ENCODE results near the gene CCL1.
"Not testable (repeated sequence)": the region's sequence is repeated elsewhere in the genome, so short reads cannot be mapped to it uniquely, and the experiment has no call there.

CCL1 gene

GRCh38 chr17:34357398-34357797 is 5.6 kb downstream of the CCL1 start:
- no peak for DNase-seq

- no peak for DNase-seq
Measured at GRCh38 chr17:34356194-34356593, 6.8 kb downstream of the CCL1 start, which contains the start of gene CCL13. Gene CCL13, plus strand, starts transcription at chr17:34356480. Its CDS starts 47 bp downstream, at chr17:34356527.

- DNase-seq, result no peak
Measured at GRCh38 chr17:34354637-34355036, 8.4 kb downstream of the CCL1 start.

GRCh38 chr17:34352191-34352590 is 10.8 kb downstream of the CCL1 start:
- no peak for DNase-seq

- no peak for DNase-seq
Measured at GRCh38 chr17:34351096-34351495, 11.9 kb downstream of the CCL1 start.

GRCh38 chr17:34349751-34350150 is 13.3 kb downstream of the CCL1 start:
- DNase-seq, result no peak

GRCh38 chr17:34347063-34347462 is 16.0 kb downstream of the CCL1 start:
- DNase-seq, result no peak

- no peak for DNase-seq
Measured at GRCh38 chr17:34341916-34342315, 21.1 kb downstream of the CCL1 start.

- no peak for DNase-seq
Measured at GRCh38 chr17:34339138-34339770, 23.8 kb downstream of the CCL1 start.

- DNase-seq, result no peak
Measured at GRCh38 chr17:34337701-34338100, 25.3 kb downstream of the CCL1 start.

- DNase-seq, result not testable (repeated sequence)
Measured at GRCh38 chr17:34327580-34327979, 35.5 kb downstream of the CCL1 start.

- no peak for DNase-seq
Measured at GRCh38 chr17:34321964-34322363, 41.1 kb downstream of the CCL1 start.

GRCh38 chr17:34319039-34319483 is 44.0 kb downstream of the CCL1 start, which contains the start of gene CCL8:
Gene CCL8, plus strand, starts transcription at chr17:34319435. Its CDS starts 67 bp downstream, at chr17:34319502.
- no peak for DNase-seq

GRCh38 chr17:34318474-34318873 is 44.6 kb downstream of the CCL1 start:
- no peak for DNase-seq

GRCh38 chr17:34314279-34314678 is 48.8 kb downstream of the CCL1 start:
- DNase-seq, result no peak

- no peak for DNase-seq
Measured at GRCh38 chr17:34313164-34313563, 49.9 kb downstream of the CCL1 start.

GRCh38 chr17:34312080-34312479 is 51.0 kb downstream of the CCL1 start:
- DNase-seq, result no peak

GRCh38 chr17:34311291-34311690 is 51.7 kb downstream of the CCL1 start:
- no peak for DNase-seq

All from NCI-H510A (cell line).